Measurements from ENCODE around the gene RSPH3.

DNA sequence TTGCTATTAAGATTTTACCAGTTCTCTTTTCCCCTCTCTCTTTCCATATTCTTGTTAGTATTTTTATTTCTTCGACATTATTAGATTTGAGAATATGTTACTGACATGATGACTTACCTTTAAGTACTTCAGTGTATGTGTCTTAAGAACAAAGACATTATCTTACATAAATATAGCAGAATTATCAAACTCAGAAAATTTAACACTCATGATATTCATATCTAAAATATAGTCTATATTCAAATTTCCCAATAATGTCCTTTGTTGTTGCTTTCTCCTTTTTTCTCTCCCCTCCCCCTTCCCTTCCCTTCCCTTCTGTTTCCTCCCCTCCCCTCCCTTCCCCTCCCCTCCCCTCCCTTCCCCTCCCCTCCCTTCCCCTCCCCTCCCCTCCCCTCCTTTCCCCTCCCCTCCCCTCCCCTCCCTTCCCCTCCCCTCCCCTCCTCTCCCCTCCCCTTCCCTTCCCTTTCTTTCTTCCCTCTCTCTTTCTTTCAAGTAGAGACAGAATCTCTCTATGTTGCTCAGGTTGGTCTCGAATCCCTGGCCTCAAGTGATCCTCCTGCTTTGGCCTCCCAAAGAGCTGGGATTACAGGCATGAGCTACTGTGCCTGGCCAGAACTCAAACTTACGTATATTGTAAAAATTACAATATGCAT is 56.5 kb downstream of the RSPH3 start:
- TF ChIP-seq, protein P1, sequence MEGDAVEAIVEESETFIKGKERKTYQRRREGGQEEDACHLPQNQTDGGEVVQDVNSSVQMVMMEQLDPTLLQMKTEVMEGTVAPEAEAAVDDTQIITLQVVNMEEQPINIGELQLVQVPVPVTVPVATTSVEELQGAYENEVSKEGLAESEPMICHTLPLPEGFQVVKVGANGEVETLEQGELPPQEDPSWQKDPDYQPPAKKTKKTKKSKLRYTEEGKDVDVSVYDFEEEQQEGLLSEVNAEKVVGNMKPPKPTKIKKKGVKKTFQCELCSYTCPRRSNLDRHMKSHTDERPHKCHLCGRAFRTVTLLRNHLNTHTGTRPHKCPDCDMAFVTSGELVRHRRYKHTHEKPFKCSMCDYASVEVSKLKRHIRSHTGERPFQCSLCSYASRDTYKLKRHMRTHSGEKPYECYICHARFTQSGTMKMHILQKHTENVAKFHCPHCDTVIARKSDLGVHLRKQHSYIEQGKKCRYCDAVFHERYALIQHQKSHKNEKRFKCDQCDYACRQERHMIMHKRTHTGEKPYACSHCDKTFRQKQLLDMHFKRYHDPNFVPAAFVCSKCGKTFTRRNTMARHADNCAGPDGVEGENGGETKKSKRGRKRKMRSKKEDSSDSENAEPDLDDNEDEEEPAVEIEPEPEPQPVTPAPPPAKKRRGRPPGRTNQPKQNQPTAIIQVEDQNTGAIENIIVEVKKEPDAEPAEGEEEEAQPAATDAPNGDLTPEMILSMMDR (IDR thresholded peaks at IDR 0.05) = no peak
- no peak for TF ChIP-seq POLR2A (IDR thresholded peaks at IDR 0.05)
